Kidney (tissue), 14 donors: ENCODE data around the gene FAM32A. TPM values are rescaled to one million over a fixed set of nuclear protein-coding genes. Genes with fewer than 3 reads are reported as not detected.

ENCODE experiments used
- DNase-seq, 5 donors: peaks; one replicate each; pipeline ENCODE4 v3.0.0-alpha.2; 2013 to 2020
- FAIRE-seq: peaks from 2 replicates; lab custom pipeline; 2012; peaks lifted over from hg19 to GRCh38; lab: Jason Lieb, UNC
- H3K27ac ChIP-seq, 2 donors: one replicate each; pipeline ENCODE4 v1.7.0; 2013; ENCODE audit warnings: low read depth in 2 of 2, low read length in 2 of 2, inconsistent platforms in 1 of 2
- H3K27me3 ChIP-seq: one replicate; pipeline ENCODE4 v1.7.1; 2013; ENCODE audit warnings: low read length, inconsistent platforms; ENCODE audit not compliant: control insufficient read depth, insufficient read depth
- H3K36me3 ChIP-seq, 3 donors: one replicate each; pipeline versions ENCODE4 v1.7.0 to v1.7.1; 2013; ENCODE audit warnings: low read length in 3 of 3, control low read depth in 1 of 3, inconsistent platforms in 1 of 3; ENCODE audit not compliant: insufficient read depth in 3 of 3, control insufficient read depth in 2 of 3
- H3K4me1 ChIP-seq, 3 donors: one replicate each; pipeline versions ENCODE4 v1.7.0 to v1.7.1; 2013; ENCODE audit warnings: low read length in 3 of 3, inconsistent platforms in 1 of 3, low read depth in 1 of 3; ENCODE audit not compliant: control insufficient read depth in 2 of 3, insufficient read depth in 2 of 3
- H3K4me3 ChIP-seq, 3 donors: one replicate each; pipeline versions ENCODE4 v1.7.0 to v1.8.1; 2013; ENCODE audit warnings: low read length in 3 of 3, control low read depth in 1 of 3, inconsistent platforms in 1 of 3
- H3K9ac ChIP-seq, 3 donors: one replicate each; pipeline versions ENCODE4 v1.7.0 to v1.7.1; 2013; ENCODE audit warnings: low read length in 3 of 3, control low read depth in 1 of 3, inconsistent platforms in 1 of 3
- H3K9me3 ChIP-seq, 3 donors: one replicate each; pipeline versions ENCODE4 v1.7.0 to v1.7.1; 2013; ENCODE audit warnings: low read length in 3 of 3, control low read depth in 1 of 3, inconsistent platforms in 1 of 3; ENCODE audit not compliant: control insufficient read depth in 2 of 3, insufficient read depth in 1 of 3
- CTCF ChIP-seq: IDR thresholded peaks from 3 replicates; pipeline ENCODE4 v1.5.1; 2012; ENCODE audit warnings: mild to moderate bottlenecking, moderate library complexity, borderline replicate concordance; ENCODE audit not compliant: insufficient read depth; ENCODE audit errors: extremely low read depth
- intact Hi-C: fragments of 100-400 bp; cut with DNase I; formaldehyde crosslinking; loops from one replicate; pipeline ENCODE4 v1.11.1; 2022
- polyA plus RNA-seq: library from polyadenylated mRNA; stranded (reverse); fragments of 350-450 nt; fragmentation: Illumina TruSeq; extraction: RNeasy Lipid Tissue Mini Kit (QIAGEN cat#74804); gene quantifications from one replicate; pipeline ENCODE4 v1.2.3, GENCODE V29; 2014; ENCODE audit warnings: low read depth, low replicate concordance; ENCODE audit not compliant: insufficient read depth
- total RNA-seq: library from RNA; stranded (reverse); fragmentation: NEBNext Ultra II Directional; extraction: Animal tissue kit (Norgen Biotek cat#: 25700); gene quantifications from one replicate; pipeline ENCODE4 v1.2.1, GENCODE V29; 2021
- donor health status: control.
- donor health status: control.
- donor health status: control.
- donor health status: control.
- donor health status: control.
- donor health status: DM: yes; HTN: yes; CAD: no.
- donor health status: Normal renal cell carcinoma (clear cell type).

The FAM32A gene
- total and polyA plus RNA-seq, 2 donors from 2014 or later: 53.5 to 105 TPM

DNA sequence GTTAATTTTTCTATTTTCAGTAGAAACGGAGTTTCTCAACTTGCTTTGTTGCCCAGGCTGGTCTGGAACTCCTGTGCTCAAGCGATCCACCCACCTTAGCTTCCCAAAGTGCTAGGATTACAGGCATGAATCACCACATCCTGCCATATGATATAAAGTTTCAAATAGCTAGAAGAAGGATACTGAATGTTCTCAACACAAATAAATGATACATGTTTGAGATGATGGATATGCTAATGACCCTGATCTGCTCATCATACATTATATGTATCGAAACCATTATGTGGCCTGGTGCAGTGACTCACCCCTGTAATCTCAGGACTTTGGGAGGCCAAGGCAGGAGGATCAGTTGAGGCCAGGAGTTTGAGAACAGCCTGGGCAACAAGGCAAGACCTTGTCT lies 23.4 kb upstream of the FAM32A start:
- FAIRE-seq (no peak), DNase-seq (no peak)
- Histone ChIP-seq H3K4me3 (no peak overlapping the region), H3K27ac (no peak overlapping the region), H3K36me3 (no peaks in the 10 kb centered on the region), H3K4me1 (no peaks in the 10 kb centered on the region), H3K9me3 (no peaks in the 10 kb centered on the region), H3K27me3 (no peaks in the 10 kb centered on the region), H3K9ac (no peak overlapping the region)
- TF ChIP-seq CTCF: no peak
- intact Hi-C loops: no loop called here

GRCh38 chr19:16164222-16164890 lies 20.9 kb upstream of the FAM32A start:
- DNase-seq: no peak
- no peak overlapping the region for H3K9ac ChIP-seq
- FAIRE-seq: no peak
- no peaks in the 10 kb centered on the region for H3K9me3 ChIP-seq
- H3K27ac ChIP-seq: no peak overlapping the region
- H3K27me3 ChIP-seq: no peaks in the 10 kb centered on the region
- no peaks in the 10 kb centered on the region for H3K36me3 ChIP-seq
- no peak overlapping the region for H3K4me3 ChIP-seq
- intact Hi-C loops: no loop called here
- TF ChIP-seq CTCF: no peak
- no peaks in the 10 kb centered on the region for H3K4me1 ChIP-seq

DNA sequence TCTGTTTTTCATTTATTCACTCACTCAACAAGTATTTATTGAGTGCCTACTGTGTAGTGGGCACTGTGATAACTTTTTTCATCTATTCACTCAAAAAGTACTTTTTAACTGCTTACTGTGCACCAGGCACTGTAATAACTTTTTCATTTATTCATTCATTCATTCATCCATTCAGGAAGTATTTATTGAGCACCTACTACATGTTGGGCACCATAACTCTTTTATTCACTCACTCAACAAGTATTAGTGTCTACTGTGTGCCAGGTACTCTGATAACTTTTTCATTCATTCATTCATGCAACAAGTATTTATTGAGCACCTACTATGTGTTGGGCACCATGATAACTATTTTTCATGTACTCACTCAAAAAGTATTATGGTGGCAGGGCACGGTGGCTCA lies 18.8 kb upstream of the FAM32A start:
- H3K36me3 ChIP-seq: no peaks in the 10 kb centered on the region
- no peak for TF ChIP-seq CTCF
- H3K4me1 ChIP-seq: no peaks in the 10 kb centered on the region
- H3K9ac ChIP-seq: no peak overlapping the region
- no peaks in the 10 kb centered on the region for H3K27me3 ChIP-seq
- no peak overlapping the region for H3K27ac ChIP-seq
- FAIRE-seq: no peak
- intact Hi-C loops: no loop called here
- H3K4me3 ChIP-seq: no peak overlapping the region
- no peaks in the 10 kb centered on the region for H3K9me3 ChIP-seq
- no peak for DNase-seq

DNA sequence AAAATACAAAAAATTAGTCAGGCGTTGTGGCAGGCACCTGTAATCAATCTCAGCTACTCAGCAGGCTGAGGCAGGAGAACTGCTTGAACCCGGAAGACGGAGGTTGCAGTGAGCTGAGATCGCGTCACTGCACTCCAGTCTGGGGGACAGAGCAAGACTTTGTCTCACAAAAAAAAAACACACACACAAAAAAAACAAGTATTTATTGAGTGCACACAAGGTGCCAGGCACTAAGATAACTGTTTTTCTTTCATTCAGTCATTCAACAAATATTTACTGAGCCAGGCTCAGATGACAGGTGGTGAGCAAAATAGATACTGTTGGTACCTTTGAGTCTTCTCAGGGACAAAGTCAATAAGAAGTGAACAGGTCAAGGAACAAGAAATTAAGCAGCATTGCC lies 18.2 kb upstream of the FAM32A start:
- Histone ChIP-seq H3K9me3 (no peaks in the 10 kb centered on the region), H3K27me3 (no peaks in the 10 kb centered on the region), H3K9ac (no peak overlapping the region), H3K36me3 (no peaks in the 10 kb centered on the region), H3K4me3 (no peak overlapping the region), H3K4me1 (no peaks in the 10 kb centered on the region), H3K27ac (no peak overlapping the region)
- TF ChIP-seq CTCF: no peak
- DNase-seq: no peak
- FAIRE-seq: no peak
- intact Hi-C loops: no loop called here
